Embryonic facial prominence (tissue), 1 donor: ENCODE results near the gene IFNA17.
"Not testable (repeated sequence)": the region's sequence is repeated elsewhere in the genome, so short reads cannot be mapped to it uniquely, and the experiment has no call there.

Experiments
- DNase-seq: peaks from one replicate; pipeline ENCODE4 v3.0.0-alpha.2; 2016; ENCODE audit errors: extremely low spot score

Gene IFNA17

DNA sequence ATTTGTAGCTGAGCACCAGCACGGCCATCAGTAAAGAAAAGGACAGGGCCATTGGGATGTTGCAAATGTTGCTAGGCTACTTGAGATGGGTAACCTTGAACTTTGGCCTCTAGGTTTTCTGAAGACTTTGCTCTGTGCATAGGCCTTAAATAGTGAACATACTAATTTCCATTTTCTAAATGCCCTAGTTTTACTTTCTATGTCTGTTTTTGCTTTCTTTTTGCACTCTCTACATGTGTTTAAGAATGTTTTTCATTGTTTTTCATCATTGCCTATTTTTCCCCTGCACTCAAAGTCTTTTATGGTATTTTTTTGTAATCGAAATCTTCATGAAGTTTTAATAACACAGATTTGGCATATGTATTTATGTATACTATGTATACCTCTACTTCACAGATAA, at the start of gene IFNA17:
IFNA17 (minus strand) TSS at position 101 of the 400 bp plus-strand sequence; CDS start at position 52, 49 bp downstream.
- DNase-seq = no peak

DNA sequence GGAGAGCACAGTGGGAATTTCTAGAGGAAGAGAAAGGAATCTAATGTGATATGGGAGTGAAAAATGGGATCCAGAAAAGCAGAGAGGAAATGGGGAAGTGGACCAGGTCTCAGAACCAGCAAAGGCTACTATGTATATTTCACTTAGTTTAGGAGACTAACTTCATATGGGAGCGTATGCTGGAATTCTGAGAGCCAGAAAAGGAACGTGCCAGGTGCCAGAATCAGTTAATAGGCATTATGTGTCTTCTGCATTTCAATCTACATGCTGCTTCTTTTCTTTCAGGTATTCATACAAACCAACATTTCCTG, 40.3 kb upstream of the IFNA17 start:
- no peak for DNase-seq

DNA sequence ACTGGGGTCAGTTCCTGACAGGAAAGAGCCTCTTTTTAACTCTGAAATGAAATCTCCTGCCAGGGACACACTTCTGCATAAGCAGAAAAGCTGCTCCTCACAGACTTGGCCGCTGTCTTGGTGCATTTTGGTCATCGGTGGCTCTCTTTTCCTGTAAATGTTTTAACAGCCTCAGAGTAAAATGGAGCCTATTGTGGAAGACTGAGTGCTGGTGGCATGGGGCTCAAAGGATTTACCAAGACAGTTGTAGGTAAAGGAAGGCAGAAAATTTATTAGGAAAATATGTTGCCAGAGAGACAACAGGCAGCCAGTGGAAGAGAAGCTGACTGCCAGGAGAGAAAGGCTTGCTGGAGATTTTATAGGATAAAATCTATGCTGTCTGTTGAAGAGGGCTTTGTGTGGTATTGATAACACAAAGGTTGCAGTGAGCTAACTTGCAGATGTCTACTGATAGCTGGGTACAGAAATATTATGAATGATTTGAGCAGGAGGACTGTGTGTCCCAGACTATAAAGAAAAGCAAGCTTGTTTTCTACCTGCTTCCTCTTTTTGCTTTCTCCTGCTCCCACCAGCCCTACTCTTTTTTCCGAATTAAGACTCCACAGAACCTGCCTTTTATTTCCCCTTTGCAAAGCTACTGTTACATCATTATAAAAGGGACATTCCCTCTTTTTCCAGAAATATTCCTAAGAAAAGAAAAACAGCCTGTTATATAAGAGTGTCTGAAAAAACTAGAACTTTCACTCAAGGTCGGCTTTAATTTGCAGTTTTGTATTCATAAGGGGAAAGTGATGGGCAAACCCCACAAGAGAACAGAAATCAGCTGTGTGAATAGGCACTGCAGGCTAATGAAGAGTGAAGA, 39.7 kb upstream of the IFNA17 start:
- DNase-seq = no peak

- DNase-seq = no peak
Observed at GRCh38 chr9:21266733-21267484, 38.9 kb upstream of the IFNA17 start.

GRCh38 chr9:21265421-21266189, 37.6 kb upstream of the IFNA17 start:
- DNase-seq = no peak

DNA sequence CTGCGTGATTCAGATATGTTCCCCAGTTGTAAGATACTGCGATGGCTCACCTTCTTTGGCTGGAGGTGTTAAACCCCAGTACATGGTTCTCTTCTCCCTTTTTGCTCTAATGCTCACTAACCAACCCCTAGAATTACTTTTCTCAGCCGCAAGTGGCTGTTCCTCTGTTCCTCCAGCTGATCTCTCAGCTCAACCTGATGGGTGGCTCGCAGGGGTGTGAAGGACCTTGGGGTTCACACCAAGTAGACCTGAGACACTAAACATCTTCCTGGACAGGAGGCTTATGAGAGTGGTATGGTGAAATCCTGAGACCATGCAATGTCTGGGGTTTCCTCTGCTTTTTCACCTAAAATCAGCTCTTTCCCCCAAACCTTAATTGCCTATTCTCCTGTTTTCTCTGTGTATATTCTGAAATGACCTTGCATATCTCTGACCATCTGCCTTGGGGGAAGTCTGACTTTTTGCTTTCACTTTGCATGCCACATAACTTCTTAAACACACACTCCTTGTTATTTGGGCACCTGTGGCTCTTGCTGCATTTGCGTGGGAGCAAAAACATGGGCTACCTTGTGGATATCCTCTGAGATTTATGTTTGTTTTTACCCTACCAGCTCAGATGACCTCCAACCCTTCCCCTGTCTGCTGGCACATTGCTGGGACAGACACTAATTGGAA, 27.7 kb upstream of the IFNA17 start:
- DNase-seq = no peak

DNA sequence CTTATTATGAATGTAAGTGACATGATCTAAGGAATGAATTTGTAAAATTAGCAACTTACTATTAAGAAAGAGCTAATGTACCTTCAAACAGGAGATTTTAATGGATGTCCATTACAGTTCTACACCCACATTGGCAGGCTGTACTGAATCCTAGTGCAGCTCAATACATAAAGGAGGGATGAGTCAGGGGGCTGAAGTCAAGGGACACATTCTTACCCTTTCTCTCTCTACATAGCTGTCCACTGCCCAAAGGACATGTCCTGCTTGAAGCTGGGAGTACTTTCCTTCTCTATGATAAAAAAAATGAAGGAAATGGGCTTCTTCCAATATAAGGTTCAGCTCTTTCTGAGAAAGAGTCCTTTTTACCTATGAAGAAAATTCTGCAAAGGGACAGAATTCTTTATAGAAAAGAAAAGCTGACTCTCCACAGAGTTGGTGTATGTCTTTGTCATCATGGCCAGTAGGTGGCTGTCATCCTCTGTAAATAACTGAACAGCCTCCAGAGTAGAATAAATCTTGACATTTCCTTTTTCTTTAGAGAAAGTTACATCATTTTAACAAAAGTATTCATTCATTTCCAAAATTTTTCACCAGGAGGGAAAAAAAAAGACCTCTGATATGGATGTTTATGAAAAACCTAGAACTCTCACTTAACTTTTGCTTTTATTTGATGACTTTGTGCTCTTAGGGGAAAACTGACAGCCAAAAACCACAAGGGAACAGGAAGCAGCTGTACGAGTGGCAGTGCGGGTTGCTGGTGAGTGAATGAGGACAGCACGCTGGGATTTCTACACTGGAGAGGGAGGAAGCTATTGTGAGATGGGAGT, 24.9 kb upstream of the IFNA17 start:
- no peak for DNase-seq

DNA sequence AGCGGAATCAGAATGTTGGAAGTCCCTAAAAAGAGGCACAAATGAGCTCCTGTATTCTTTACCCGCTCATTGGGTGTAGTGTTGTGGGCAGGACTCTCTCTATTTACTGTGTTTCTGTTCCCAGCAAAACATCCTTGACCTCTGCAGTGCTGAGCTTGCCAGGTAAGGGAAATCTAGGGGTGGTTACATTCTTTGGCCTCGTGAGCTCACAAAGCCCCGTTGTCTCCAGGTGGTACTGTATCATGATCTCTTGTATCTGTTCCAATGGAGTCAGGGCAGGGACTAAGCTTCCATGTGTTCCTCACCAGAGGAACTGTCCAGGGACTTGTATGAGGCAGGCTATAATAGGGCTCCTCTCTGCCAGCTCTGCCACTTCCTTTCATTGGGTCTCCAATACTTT, 23.6 kb upstream of the IFNA17 start:
- no peak for DNase-seq

- no peak for DNase-seq
Observed at GRCh38 chr9:21251190-21251589, 23.2 kb upstream of the IFNA17 start.

DNA sequence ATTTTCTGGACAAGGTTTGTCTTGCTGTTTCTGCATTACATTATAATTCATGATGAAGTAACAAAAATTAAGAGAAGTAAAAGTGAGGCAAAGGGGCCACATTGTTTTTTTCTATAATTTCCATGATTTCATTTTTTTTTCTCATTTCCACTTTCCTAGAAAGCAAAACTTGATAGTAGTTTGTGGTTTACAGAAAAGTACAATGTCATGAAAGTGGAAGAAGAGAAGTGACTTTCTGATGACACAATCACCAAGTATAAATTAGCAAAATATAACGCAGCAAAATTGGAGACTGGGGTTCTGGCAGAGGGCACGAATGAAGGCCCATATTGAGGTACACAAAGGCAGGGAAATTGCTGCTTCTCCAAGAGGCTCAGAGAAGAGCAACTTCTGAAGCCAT, 16.8 kb upstream of the IFNA17 start:
- DNase-seq = no peak

DNA sequence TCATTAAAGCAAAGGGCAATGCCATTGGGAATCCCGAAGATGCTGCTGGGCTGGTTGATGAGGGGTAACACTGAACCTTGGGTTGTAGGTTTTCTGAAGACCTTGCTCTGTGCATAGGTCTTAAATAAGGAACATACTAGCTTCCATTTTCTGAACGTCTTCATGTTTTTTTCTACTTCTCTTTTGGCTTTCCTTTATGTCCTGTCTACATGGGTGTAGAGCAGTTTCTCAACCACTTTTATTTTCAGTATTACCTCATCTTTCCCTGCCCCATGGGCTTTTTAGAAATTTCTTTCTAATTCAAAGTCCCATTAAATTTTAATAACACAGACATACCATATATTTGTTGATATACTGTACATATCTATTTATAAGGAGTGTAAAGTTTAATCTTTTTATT, 11.9 kb upstream of the IFNA17 start, which contains the start of gene IFNA14:
IFNA14 (minus strand) TSS at position 95 of the 400 bp plus-strand sequence; CDS start at position 25, 70 bp downstream.
- DNase-seq = no peak

- DNase-seq = not testable (repeated sequence)
Observed at GRCh38 chr9:21236360-21236714, 8.3 kb upstream of the IFNA17 start.

- not testable (repeated sequence) for DNase-seq
Observed at GRCh38 chr9:21235468-21236359, 7.7 kb upstream of the IFNA17 start.

DNA sequence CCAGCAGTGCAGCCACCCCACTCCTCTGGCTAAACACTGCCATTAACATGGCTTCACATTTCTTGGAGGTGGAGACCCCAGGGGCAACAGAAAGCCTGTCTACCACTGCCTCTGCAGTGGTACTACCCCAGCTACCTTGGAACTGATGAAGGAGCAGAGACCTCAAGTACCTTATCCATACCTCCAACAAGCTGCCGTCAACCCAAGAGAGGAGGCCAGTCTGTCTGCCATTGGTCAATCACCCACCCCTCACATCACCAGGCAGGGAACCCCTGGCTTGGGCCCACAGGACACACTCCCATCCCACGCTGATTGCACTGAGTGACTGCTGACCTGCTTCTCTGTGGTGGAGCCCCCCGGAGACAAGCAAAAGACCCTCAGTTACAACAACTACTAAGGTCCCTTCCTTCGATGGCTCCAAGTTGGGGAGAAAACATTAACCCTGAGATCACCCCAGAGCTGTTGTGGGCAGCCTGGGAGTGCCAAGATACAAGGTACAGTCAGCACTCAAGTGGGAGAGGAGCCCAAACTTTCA, 6.2 kb upstream of the IFNA17 start:
- DNase-seq = no peak

- no peak for DNase-seq
Observed at GRCh38 chr9:21233258-21233657, 5.2 kb upstream of the IFNA17 start.

DNA sequence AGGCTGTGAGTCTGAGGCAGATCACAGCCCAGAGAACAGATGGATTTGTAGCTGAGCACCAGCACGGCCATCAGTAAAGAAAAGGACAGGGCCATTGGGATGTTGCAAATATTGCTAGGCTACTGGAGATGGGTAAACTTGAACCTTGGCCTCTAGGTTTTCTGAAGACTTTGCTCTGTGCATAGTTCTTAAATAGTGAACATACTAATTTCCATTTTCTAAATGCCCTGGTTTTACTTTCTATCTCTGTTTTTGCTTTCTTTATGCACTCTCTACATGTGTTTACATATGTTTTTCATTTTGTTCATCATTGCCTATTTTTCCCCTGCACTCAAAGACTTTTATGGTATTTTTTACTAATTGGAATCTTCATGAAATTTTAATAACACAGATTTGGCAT, 10.8 kb downstream of the IFNA17 start, which contains the start of gene IFNA16:
IFNA16 (minus strand) TSS at position 101 of the 400 bp plus-strand sequence; CDS start at position 95, 6 bp downstream.
- DNase-seq = not testable (repeated sequence)

- not testable (repeated sequence) for DNase-seq
Observed at GRCh38 chr9:21213411-21214326, 14.4 kb downstream of the IFNA17 start.

DNA sequence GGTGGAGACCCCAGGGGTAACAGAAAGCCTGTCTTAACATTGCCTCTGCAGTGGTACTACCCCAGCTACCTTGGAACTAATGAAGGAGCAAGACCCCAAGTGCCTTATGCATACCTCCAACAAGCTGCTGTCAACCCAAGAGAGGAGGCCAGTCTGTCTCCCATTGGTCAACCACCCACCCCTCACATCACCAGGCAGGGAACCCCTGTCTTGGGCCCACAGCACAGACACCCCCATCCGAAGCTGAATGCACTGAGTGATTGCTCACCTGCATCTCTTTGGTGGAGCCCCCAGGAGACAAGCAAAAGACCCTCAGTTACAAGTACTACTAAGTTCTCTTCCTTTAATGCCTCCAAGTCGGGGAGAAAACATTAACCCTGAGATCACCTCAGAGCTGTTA, 15.9 kb downstream of the IFNA17 start:
- not testable (repeated sequence) for DNase-seq
